Gastrocnemius medialis (tissue), 4 donors: ENCODE results near the gene MAN1C1. TPM values are rescaled to one million over a fixed set of nuclear protein-coding genes. Genes with fewer than 3 reads are reported as not detected.
A peak's percentile ranks its signal among the peaks of the same experiment; 100 is the strongest.

Experiments
- ATAC-seq, 2 donors: fragments of 150-250 bp; one replicate each; pipeline ENCODE4 v1.9.1; 2016
- DNase-seq, 2 donors: peaks; one replicate each; pipeline ENCODE4 v3.0.0-alpha.2; 2019
- H3K27ac ChIP-seq, 4 donors: fragments of 200-600 bp; sonication (generic); 1 replicate in 1 of 4; 2 replicates in 3 of 4; pipeline ENCODE4 v1.5.1; 2016 to 2018; ENCODE audit warnings: mild to moderate bottlenecking in 2 of 4, moderate library complexity in 1 of 4
- H3K27me3 ChIP-seq, 3 donors: fragments of 200-600 bp; sonication (generic) in 2 of 3; 1 replicate in 1 of 3; 2 replicates in 2 of 3; pipeline versions ENCODE4 v1.5.1 to v1.6.0; 2016 to 2019; ENCODE audit warnings: mild to moderate bottlenecking in 1 of 3, moderate library complexity in 1 of 3
- H3K36me3 ChIP-seq, 2 donors: fragments of 200-600 bp; sonication (generic) in 1 of 2; one replicate each; pipeline ENCODE4 v1.5.1; 2017 to 2018
- H3K4me1 ChIP-seq, 2 donors: fragments of 200-600 bp; sonication (generic) in 1 of 2; one replicate each; pipeline ENCODE4 v1.5.1; 2016 to 2017; ENCODE audit warnings: mild to moderate bottlenecking in 2 of 2
- H3K4me3 ChIP-seq, 4 donors: fragments of 200-600 bp; sonication (generic) in 3 of 4; 1 replicate in 1 of 4; 2 replicates in 3 of 4; pipeline ENCODE4 v1.5.1; 2016 to 2019; ENCODE audit warnings: mild to moderate bottlenecking in 2 of 4
- H3K9me3 ChIP-seq, 3 donors: fragments of 200-600 bp; sonication (generic) in 2 of 3; 1 replicate in 1 of 3; 2 replicates in 2 of 3; pipeline ENCODE4 v1.5.1; 2016 to 2019
- POLR2A ChIP-seq, 2 donors: fragments of 450-650 bp; IDR thresholded peaks; one replicate each; pipeline ENCODE4 v1.6.1; 2017; ENCODE audit warnings: antibody characterized with exemption in 2 of 2, mild to moderate bottlenecking in 2 of 2, moderate library complexity in 2 of 2
- in situ Hi-C, 4 donors: fragments of 200-750 bp; cut with MboI; loops; one replicate each; pipeline versions ENCODE4 v1.15.0 to v1.8.0; 2017; ENCODE audit warnings: low sequenced_read_pairs in 4 of 4
- intact Hi-C: fragments of 100-400 bp; cut with DNase I; formaldehyde crosslinking; loops from one replicate; pipeline ENCODE4 v1.15.1; 2023; ENCODE audit warnings: low total_unique reads
- total RNA-seq, 4 donors: library from RNA; depleted of rRNA; stranded (reverse); fragments of >200 nt; gene quantifications; one replicate each; pipeline versions ENCODE4 v1.1.0 to v1.2.3, GENCODE V29; 2016
- TF ChIP-seq, protein P1 (sequence below), 5 experiments: fragments of 450-650 bp in 3 of 5; fragments of 200-600 bp in 2 of 5; sonication (generic) in 2 of 5; IDR thresholded peaks in 4 of 5; conservative IDR thresholded peaks in 1 of 5; 1 replicate in 4 of 5; 2 replicates in 1 of 5; pipeline ENCODE4 v1.5.1; 2016 to 2019; ENCODE audit warnings: antibody characterized with exemption in 5 of 5, mild to moderate bottlenecking in 3 of 5, moderate library complexity in 3 of 5

Gene MAN1C1
- total RNA-seq, 4 donors from 2014 or later, result 2.0 to 4.4 (median 2.5) TPM

DNA sequence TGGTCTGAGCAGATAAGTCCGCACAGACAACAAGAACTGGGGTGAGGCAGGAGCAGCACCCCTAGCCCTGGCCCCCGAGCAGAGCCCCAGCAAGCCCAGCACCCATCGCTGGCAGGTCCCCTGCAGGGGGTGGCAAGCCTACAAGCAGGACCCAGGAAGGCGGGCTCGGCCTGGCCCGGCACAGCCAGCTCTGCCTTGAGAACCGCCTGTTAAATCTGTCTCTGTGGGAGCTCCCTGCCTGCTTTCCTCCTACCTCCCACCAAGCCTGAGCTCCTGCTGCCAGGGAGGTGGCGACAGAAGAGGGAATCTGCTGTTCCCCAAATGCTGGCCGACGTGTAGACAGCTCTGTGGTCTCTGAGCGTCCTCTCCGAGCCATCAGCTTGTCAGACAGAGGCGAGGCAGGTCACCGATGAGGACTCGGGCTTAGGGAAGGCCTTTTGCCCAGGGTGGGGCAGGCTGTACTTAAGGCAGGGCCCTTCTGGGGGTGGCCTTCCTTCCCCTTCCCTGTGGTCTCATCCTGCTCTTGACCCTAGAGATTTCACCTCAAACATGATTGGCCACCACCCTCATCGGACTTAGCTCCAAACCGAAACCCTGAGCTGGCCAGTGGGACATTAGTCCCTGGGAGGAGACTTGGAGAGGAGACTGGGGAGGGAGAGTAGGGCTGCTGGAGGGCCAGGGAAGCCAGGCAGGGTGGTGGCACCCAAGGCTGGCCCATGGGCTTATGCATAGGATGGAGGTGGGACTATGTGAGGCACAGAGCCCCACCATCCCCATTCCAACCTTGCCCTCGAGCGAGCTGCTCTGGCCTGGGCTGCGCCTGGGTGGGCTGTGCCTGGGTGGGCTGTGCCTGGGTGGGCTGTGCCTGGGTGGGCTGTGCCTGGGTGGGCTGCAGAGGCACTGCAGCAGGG is 191.1 kb downstream of the MAN1C1 start:
- peaks cover 0 to 30% of the 10 kb centered on the region in 2 donors for H3K36me3 ChIP-seq
- no peaks in the 10 kb centered on the region for H3K9me3 ChIP-seq
- H3K4me1 ChIP-seq, result peaks cover 44 to 49% of the 10 kb centered on the region in 2 donors
- TF ChIP-seq, protein P1, sequence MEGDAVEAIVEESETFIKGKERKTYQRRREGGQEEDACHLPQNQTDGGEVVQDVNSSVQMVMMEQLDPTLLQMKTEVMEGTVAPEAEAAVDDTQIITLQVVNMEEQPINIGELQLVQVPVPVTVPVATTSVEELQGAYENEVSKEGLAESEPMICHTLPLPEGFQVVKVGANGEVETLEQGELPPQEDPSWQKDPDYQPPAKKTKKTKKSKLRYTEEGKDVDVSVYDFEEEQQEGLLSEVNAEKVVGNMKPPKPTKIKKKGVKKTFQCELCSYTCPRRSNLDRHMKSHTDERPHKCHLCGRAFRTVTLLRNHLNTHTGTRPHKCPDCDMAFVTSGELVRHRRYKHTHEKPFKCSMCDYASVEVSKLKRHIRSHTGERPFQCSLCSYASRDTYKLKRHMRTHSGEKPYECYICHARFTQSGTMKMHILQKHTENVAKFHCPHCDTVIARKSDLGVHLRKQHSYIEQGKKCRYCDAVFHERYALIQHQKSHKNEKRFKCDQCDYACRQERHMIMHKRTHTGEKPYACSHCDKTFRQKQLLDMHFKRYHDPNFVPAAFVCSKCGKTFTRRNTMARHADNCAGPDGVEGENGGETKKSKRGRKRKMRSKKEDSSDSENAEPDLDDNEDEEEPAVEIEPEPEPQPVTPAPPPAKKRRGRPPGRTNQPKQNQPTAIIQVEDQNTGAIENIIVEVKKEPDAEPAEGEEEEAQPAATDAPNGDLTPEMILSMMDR (IDR thresholded peaks at IDR 0.05 in 4 of 5, conservative IDR thresholded peaks at IDR 0.05 in 1 of 5), result no peak
- peak overlapping the region; percentile 20 to 85 (median 82) for H3K27ac ChIP-seq
- H3K27me3 ChIP-seq, result no peaks in the 10 kb centered on the region
- DNase-seq, result no peak
- intact Hi-C loops, result loop anchor here (10.0 kb wide), 2 partner anchors 373 to 573 kb away; partner anchors contain the start of genes MACO1 and SYF2
- ATAC-seq, result no peak
- H3K4me3 ChIP-seq, result no peak overlapping the region
- in situ Hi-C loops, result loop anchor here in 1 of 4 donors (10.0 kb wide), 1 partner anchor 63 kb away; no protein-coding TSS in a partner anchor

DNA sequence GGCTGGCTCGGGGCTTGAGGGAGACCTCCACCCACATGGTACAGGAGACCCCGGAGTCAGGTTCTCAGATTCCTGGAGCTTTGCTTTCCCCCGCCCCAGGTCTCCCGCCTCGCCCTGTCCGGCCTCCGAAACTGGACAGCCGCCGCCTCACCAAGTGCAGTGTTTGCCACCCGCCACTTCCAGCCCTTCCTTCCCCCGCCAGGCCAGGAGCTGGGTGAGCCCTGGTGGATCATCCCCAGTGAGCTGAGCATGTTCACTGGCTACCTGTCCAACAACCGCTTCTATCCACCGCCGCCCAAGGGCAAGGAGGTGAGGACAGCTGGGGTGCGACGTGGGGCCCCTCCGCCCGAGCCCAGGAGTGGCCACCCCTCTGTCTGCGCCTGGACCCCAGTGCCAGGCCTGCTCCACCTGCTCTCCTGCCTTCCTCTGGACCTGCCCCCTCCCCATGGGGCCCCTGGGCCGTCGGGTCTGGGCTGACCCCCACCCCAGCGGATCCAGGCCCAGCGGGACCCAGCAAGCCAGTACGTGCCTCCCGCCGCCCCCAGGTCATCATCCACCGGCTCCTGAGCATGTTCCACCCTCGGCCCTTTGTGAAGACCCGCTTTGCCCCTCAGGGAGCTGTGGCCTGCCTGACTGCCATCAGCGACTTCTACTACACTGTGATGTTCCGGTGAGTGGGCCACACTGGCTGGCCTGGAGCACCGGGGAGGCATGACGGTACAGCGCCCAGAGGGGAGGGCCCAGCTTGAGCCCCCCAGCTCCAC is 192.1 kb downstream of the MAN1C1 start:
- H3K36me3 ChIP-seq, result peaks cover 0 to 40% of the 10 kb centered on the region in 2 donors
- H3K27ac ChIP-seq, result no peak overlapping the region
- ATAC-seq (no peak), DNase-seq (no peak)
- H3K4me3 ChIP-seq, result no peak overlapping the region
- peaks cover 36 to 44% of the 10 kb centered on the region in 2 donors for H3K4me1 ChIP-seq
- intact Hi-C loops, result loop anchor here (10.0 kb wide), 2 partner anchors 374 to 574 kb away; partner anchors contain the start of genes MACO1 and SYF2
- no peaks in the 10 kb centered on the region for H3K27me3 ChIP-seq
- TF ChIP-seq, protein P1 (IDR thresholded peaks at IDR 0.05 in 4 of 5, conservative IDR thresholded peaks at IDR 0.05 in 1 of 5), result no peak
- TF ChIP-seq POLR2A (IDR thresholded peaks at IDR 0.05), result no peak
- H3K9me3 ChIP-seq, result no peaks in the 10 kb centered on the region
- in situ Hi-C loops, result loop anchor here in 1 of 4 donors (10.0 kb wide), 1 partner anchor 64 kb away; no protein-coding TSS in a partner anchor

DNA sequence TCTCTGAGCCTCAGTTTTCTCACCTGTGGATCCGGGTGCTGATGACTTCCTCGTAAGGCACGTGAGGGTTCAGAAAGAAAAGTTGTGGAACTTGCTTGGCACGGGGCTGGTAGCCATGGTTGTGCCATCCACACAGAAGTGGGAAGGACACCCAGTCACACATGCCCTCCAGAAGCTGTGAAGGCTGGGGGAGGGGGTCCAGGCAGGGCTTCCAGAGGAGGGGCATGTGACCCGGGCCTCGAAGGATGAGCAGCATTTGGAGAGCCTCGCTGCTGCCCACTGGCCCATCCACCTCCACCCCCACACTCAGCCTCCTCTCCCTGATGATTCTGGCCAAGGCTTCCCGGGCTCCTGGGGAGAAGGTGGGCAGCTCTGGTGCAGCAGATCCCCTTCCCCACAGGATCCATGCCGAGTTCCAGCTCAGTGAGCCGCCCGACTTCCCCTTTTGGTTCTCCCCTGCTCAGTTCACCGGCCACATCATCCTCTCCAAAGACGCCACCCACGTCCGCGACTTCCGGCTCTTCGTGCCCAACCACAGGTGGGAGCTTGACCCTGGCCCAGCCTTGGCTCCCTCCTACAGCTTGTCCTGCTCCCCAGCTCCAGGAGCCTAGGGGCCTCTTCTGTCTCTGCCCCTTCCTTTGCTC is 192.8 kb downstream of the MAN1C1 start:
- ATAC-seq (no peak), DNase-seq (no peak)
- H3K36me3 ChIP-seq, result peaks cover 0 to 47% of the 10 kb centered on the region in 2 donors
- no peaks in the 10 kb centered on the region for H3K9me3 ChIP-seq
- TF ChIP-seq, protein P1 (IDR thresholded peaks at IDR 0.05 in 4 of 5, conservative IDR thresholded peaks at IDR 0.05 in 1 of 5), result no peak
- TF ChIP-seq POLR2A (IDR thresholded peaks at IDR 0.05), result no peak
- peaks cover 29 to 37% of the 10 kb centered on the region in 2 donors for H3K4me1 ChIP-seq
- no peak overlapping the region for H3K27ac ChIP-seq
- in situ Hi-C loops (loop anchor here in 1 of 4 donors (10.0 kb wide), 1 partner anchor 65 kb away; no protein-coding TSS in a partner anchor), intact Hi-C loops (loop anchor here (10.0 kb wide), 2 partner anchors 375 to 575 kb away; partner anchors contain the start of genes MACO1 and SYF2)
- no peak overlapping the region for H3K4me3 ChIP-seq
- H3K27me3 ChIP-seq, result no peaks in the 10 kb centered on the region

DNA sequence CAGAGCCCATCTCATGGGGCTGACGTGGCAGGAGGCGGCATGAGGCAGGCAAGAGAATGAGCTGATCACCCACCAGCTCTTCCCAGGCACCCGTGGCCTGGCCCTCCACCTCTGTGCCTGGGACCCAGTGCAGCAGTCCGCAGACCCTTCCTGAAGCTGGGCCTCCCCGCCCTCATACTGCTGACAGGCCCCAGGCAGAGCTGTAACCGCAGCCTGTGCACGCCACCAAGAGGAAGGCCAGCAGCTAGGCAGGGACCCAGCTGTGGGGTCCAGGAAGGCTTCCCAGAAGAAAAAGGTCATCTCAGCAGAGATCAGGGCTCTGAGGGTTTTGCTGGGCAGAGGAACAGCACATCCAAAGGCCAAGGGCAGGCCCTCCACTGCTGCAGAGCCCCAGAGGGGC is 193.3 kb downstream of the MAN1C1 start:
- intact Hi-C loops, result loop anchor here (10.0 kb wide), 2 partner anchors 375 to 575 kb away; partner anchors contain the start of genes MACO1 and SYF2

More for the DNA sequence above, 193.3 kb downstream of the MAN1C1 start:
- in situ Hi-C loops, result loop anchor here in 1 of 4 donors (10.0 kb wide), 1 partner anchor 65 kb away; no protein-coding TSS in a partner anchor
- H3K4me3 ChIP-seq, result no peak overlapping the region
- ATAC-seq, result no peak
- no peak for DNase-seq
- no peaks in the 10 kb centered on the region for H3K9me3 ChIP-seq
- no peaks in the 10 kb centered on the region for H3K27me3 ChIP-seq
- H3K27ac ChIP-seq, result no peak overlapping the region
- peaks cover 24 to 32% of the 10 kb centered on the region in 2 donors for H3K4me1 ChIP-seq
- TF ChIP-seq, protein P1 (IDR thresholded peaks at IDR 0.05 in 4 of 5, conservative IDR thresholded peaks at IDR 0.05 in 1 of 5), result no peak
- no peak for TF ChIP-seq POLR2A (IDR thresholded peaks at IDR 0.05)
- H3K36me3 ChIP-seq, result peaks cover 0 to 52% of the 10 kb centered on the region in 2 donors
